Measurements from ENCODE around the gene DDX53. TPM values are rescaled to one million over a fixed set of nuclear protein-coding genes. Genes with fewer than 3 reads are reported as not detected.

Gene DDX53
- total RNA-seq, 2 experiments from 2014 or later, result not detected

DNA sequence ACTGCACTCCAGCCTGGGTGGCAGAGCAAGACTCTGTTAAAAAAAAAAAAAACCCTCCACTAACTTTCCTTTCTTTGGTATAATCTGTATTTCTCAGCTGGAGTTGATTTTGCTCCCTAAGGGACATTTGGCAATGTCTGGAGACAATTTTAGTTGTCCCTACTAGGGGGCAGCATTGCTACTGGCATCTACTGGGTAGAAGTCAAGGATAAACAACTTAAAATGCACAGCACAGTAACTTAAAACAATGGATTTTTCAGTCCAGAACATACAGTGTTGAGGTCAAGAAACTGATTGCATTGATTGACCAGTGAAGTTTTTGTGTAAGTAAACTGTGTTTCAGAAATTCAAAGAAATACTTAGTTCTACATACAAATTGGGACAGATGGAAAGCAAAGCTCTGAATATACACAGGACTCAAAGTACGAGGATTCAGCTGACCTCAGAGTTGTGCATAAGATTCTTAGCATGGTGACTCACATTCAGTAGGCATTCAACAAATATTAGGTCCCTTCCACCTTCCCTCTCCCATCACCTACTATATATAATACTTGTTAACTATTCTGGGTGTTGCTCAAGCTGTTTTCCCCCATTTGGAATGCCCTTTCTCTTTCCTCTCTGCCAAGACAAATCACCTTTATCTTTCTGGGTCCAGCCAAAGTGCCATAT, 8.8 kb downstream of the DDX53 start:
- H3K4me2 ChIP-seq (ENCODE audit: low read length), result no peak overlapping the region
- ChIA-PET POLR2A (no interaction called here), CTCF (ENCODE audit: unreplicated experiment) (no interaction called here)
- TF ChIP-seq, protein P1, sequence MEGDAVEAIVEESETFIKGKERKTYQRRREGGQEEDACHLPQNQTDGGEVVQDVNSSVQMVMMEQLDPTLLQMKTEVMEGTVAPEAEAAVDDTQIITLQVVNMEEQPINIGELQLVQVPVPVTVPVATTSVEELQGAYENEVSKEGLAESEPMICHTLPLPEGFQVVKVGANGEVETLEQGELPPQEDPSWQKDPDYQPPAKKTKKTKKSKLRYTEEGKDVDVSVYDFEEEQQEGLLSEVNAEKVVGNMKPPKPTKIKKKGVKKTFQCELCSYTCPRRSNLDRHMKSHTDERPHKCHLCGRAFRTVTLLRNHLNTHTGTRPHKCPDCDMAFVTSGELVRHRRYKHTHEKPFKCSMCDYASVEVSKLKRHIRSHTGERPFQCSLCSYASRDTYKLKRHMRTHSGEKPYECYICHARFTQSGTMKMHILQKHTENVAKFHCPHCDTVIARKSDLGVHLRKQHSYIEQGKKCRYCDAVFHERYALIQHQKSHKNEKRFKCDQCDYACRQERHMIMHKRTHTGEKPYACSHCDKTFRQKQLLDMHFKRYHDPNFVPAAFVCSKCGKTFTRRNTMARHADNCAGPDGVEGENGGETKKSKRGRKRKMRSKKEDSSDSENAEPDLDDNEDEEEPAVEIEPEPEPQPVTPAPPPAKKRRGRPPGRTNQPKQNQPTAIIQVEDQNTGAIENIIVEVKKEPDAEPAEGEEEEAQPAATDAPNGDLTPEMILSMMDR (conservative IDR thresholded peaks at IDR 0.05; ENCODE audit: low read length), result peak; percentile 59
- no peak for TF ChIP-seq EZH2phosphoT487 (IDR thresholded peaks at IDR 0.05; ENCODE audit: borderline replicate concordance, low read depth, low read length)
- H2AFZ ChIP-seq (ENCODE audit: low read length), result no peak overlapping the region
- DNase-seq (ENCODE audit: low spot score), result peak; percentile 0
- H3K9me3 ChIP-seq (ENCODE audit: low read length), result no peaks in the 10 kb centered on the region
- H3K4me3 ChIP-seq (ENCODE audit: low read depth, low read length, poor library complexity, severe bottlenecking), result no peak overlapping the region
- no peaks in the 10 kb centered on the region for H3K4me1 ChIP-seq (ENCODE audit: insufficient read depth, low read length, poor library complexity, severe bottlenecking)
- H3K36me3 ChIP-seq (ENCODE audit: insufficient read depth, low read length), result no peaks in the 10 kb centered on the region
- H3K27ac ChIP-seq (ENCODE audit: low read depth, low read length, poor library complexity, severe bottlenecking), result no peak overlapping the region
- intact Hi-C loops (cut with micrococcal nuclease; ENCODE audit: unreplicated experiment), result no loop called here
- no peaks in the 10 kb centered on the region for H3K9me2 ChIP-seq (ENCODE audit: insufficient read depth, low read length)
- H3K79me2 ChIP-seq (ENCODE audit: insufficient read depth, low read depth, low read length), result no peaks in the 10 kb centered on the region
- no peaks in the 10 kb centered on the region for H4K20me1 ChIP-seq (ENCODE audit: insufficient read depth, low read length)
- no TSS peak for BruUV-seq (replicated peaks)

DNA sequence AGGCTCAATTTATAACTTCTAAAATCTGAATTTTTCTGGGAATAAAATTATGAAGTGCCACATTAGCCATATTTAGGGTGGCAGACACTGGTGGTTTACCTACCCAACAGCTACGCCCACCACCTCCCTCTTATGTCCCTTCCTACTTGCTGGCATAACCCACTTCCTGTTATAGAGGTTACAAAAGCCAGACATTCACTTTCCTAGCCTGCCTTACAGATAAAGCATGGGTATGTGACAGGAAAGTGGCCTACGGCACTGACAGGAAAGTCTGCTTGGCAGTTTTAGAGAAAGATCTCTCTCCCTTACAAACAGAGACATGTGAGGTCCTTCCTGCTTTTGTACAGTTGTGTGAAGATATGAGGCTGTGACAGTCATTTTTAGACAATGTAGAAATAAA, 12.4 kb downstream of the DDX53 start:
- Histone ChIP-seq H3K4me2 (ENCODE audit: low read length) (no peak overlapping the region), H3K36me3 (ENCODE audit: insufficient read depth, low read length) (no peaks in the 10 kb centered on the region), H3K9me3 (ENCODE audit: low read length) (no peaks in the 10 kb centered on the region), H3K79me2 (ENCODE audit: insufficient read depth, low read depth, low read length) (no peaks in the 10 kb centered on the region), H4K20me1 (ENCODE audit: insufficient read depth, low read length) (no peaks in the 10 kb centered on the region), H3K4me1 (ENCODE audit: insufficient read depth, low read length, poor library complexity, severe bottlenecking) (no peaks in the 10 kb centered on the region), H3K9me2 (ENCODE audit: insufficient read depth, low read length) (no peaks in the 10 kb centered on the region), H3K27ac (ENCODE audit: low read depth, low read length, poor library complexity, severe bottlenecking) (no peak overlapping the region), H3K4me3 (ENCODE audit: low read depth, low read length, poor library complexity, severe bottlenecking) (no peak overlapping the region), H2AFZ (ENCODE audit: low read length) (no peak overlapping the region)
- intact Hi-C loops (cut with micrococcal nuclease; ENCODE audit: unreplicated experiment), result no loop called here
- no TSS peak for BruUV-seq (replicated peaks)
- ChIA-PET POLR2A (no interaction called here), CTCF (ENCODE audit: unreplicated experiment) (no interaction called here)
- DNase-seq (ENCODE audit: low spot score), result no peak
- TF ChIP-seq EZH2phosphoT487 (IDR thresholded peaks at IDR 0.05; ENCODE audit: borderline replicate concordance, low read depth, low read length), result no peak
- TF ChIP-seq, protein P1 (conservative IDR thresholded peaks at IDR 0.05; ENCODE audit: low read length), result no peak

DNA sequence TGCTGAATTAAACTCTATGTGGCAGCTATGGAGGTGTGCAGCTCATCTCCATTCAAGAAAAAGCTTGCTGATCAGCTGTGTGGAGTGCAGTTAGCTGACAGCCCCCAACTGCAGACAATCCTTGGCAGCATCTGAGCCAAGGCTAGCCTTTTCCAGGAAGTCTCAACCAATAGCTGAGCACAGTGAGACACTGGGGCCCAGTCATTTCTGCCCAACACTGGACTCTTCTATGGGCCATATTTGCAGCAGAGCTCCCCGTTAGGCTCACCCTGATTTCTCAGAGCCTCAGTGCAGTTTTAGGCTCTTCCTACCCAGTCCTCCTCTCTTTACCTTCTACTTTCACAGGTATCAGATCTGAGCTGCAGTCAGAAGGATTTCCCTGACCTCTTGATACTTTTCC, 12.9 kb downstream of the DDX53 start:
- ChIA-PET CTCF (ENCODE audit: unreplicated experiment) (no interaction called here), POLR2A (no interaction called here)
- Histone ChIP-seq H3K4me3 (ENCODE audit: low read depth, low read length, poor library complexity, severe bottlenecking) (no peak overlapping the region), H2AFZ (ENCODE audit: low read length) (no peak overlapping the region), H3K4me2 (ENCODE audit: low read length) (no peak overlapping the region), H4K20me1 (ENCODE audit: insufficient read depth, low read length) (no peaks in the 10 kb centered on the region), H3K4me1 (ENCODE audit: insufficient read depth, low read length, poor library complexity, severe bottlenecking) (no peaks in the 10 kb centered on the region), H3K9me3 (ENCODE audit: low read length) (no peaks in the 10 kb centered on the region), H3K79me2 (ENCODE audit: insufficient read depth, low read depth, low read length) (no peaks in the 10 kb centered on the region), H3K27ac (ENCODE audit: low read depth, low read length, poor library complexity, severe bottlenecking) (no peak overlapping the region), H3K9me2 (ENCODE audit: insufficient read depth, low read length) (no peaks in the 10 kb centered on the region), H3K36me3 (ENCODE audit: insufficient read depth, low read length) (no peaks in the 10 kb centered on the region)
- no peak for TF ChIP-seq EZH2phosphoT487 (IDR thresholded peaks at IDR 0.05; ENCODE audit: borderline replicate concordance, low read depth, low read length)
- TF ChIP-seq, protein P1 (conservative IDR thresholded peaks at IDR 0.05; ENCODE audit: low read length), result no peak
- no peak for DNase-seq (ENCODE audit: low spot score)
- BruUV-seq (replicated peaks), result no TSS peak
- intact Hi-C loops (cut with micrococcal nuclease; ENCODE audit: unreplicated experiment), result no loop called here
